GM18909 (cell line): ENCODE measurements around the gene CCDC136.

Experiments used
- ATAC-seq: cut with Tn5 transposase; IDR thresholded peaks from one replicate; pipeline ENCODE4 v1.9.1; 2021; ENCODE audit warnings: mild to moderate bottlenecking; ENCODE audit not compliant: unreplicated experiment, poor library complexity

Gene CCDC136

GRCh38 chr7:128775744-128776474 is 15.9 kb upstream of the CCDC136 start, which contains the start of gene OPN1SW:
OPN1SW (minus strand) TSS chr7:128775794; CDS start chr7:128775781, 13 bp downstream.
- no peak for ATAC-seq

- no peak for ATAC-seq
Measured at GRCh38 chr7:128777156-128778123, 14.3 kb upstream of the CCDC136 start.

GRCh38 chr7:128778946-128779345 is 12.8 kb upstream of the CCDC136 start:
- ATAC-seq = no peak

- ATAC-seq = no peak
Measured at GRCh38 chr7:128781126-128781525, 10.6 kb upstream of the CCDC136 start.

GRCh38 chr7:128781851-128782250 is 9.9 kb upstream of the CCDC136 start:
- no peak for ATAC-seq

GRCh38 chr7:128783143-128783861 is 8.5 kb upstream of the CCDC136 start:
- ATAC-seq = no peak

- no peak for ATAC-seq
Measured at GRCh38 chr7:128785738-128786137, 6.0 kb upstream of the CCDC136 start.

GRCh38 chr7:128788446-128789412 is 3.0 kb upstream of the CCDC136 start:
- no peak for ATAC-seq

GRCh38 chr7:128790315-128791041 is 1.3 kb upstream of the CCDC136 start:
- ATAC-seq = no peak

GRCh38 chr7:128791972-128792327 is 182 bp downstream of the CCDC136 start:
- no peak for ATAC-seq

- no peak for ATAC-seq
Measured at GRCh38 chr7:128792471-128793180, 858 bp downstream of the CCDC136 start.

GRCh38 chr7:128793181-128793547 is 1.4 kb downstream of the CCDC136 start:
- ATAC-seq = no peak

- no peak for ATAC-seq
Measured at GRCh38 chr7:128794020-128794419, 2.3 kb downstream of the CCDC136 start.

- ATAC-seq = no peak
Measured at GRCh38 chr7:128794436-128794835, 2.7 kb downstream of the CCDC136 start.

GRCh38 chr7:128795129-128795528 is 3.4 kb downstream of the CCDC136 start:
- ATAC-seq = no peak

- no peak for ATAC-seq
Measured at GRCh38 chr7:128796327-128796726, 4.6 kb downstream of the CCDC136 start.

- no peak for ATAC-seq
Measured at GRCh38 chr7:128799451-128799850, 7.7 kb downstream of the CCDC136 start.

GRCh38 chr7:128800567-128800966 is 8.8 kb downstream of the CCDC136 start:
- ATAC-seq = no peak
